ENCODE results near the gene SGCD.

The SGCD gene

DNA sequence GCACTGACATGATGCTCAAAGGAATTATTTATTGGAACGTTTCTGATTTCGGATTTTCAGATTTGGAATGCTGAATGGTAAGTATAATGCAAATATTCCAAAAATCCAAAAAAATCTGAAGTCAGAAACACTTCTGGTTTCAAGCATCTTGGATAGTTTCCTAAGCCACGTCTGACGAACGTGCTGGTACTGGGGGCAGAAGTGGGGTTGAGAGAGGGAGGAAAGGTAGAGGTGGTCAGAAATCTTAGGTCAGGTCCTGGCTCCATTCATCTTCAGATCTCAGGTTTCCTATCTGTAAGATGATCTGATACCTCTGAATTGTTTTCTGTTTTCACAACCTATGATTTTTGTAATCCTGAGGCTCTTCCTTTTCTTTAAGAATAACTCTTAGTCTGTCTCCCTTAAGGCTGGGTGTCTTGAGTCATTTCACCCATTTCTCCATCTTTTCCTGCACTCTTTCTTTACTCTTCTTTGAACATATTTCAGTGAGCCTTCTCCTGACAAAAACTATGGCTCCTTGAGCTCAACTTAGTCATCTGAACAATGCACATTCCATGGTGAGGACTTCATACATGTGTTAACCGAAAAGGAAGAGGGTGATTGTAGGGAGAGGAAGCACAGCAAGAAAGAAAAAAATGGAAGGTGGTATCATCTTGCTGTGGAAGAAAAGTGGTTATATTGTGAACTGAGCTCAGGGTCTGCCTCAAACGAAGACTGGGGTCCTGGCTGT is 3.3 kb downstream of the SGCD start:
- Histone ChIP-seq H3K4ac (ENCODE audit: low read depth, low read length) (no peak overlapping the region), H3K9ac (ENCODE audit: low read length) (no peak overlapping the region), H3K4me3 (ENCODE audit: low read length) (no peak overlapping the region), H3K23ac (ENCODE audit: low read length) (no peak overlapping the region), H2AK5ac (ENCODE audit: low read length) (no peak overlapping the region), H3K56ac (ENCODE audit: low read length) (no peak overlapping the region), H3K18ac (ENCODE audit: low read length) (no peak overlapping the region), H3K4me2 (ENCODE audit: low read length) (no peak overlapping the region), H2BK15ac (replicated peaks; ENCODE audit: low read depth) (no peak overlapping the region), H3K27ac (ENCODE audit: low read depth, low read length) (no peak overlapping the region), H2BK5ac (ENCODE audit: low read length) (no peak overlapping the region), H3K27me3 (ENCODE audit: insufficient read depth, low read length, poor library complexity) (no peaks in the 10 kb centered on the region), H3K4me1 (ENCODE audit: control insufficient read depth, low read depth, low read length) (no peaks in the 10 kb centered on the region), H2BK120ac (ENCODE audit: low read depth, low read length) (no peak overlapping the region), H3K36me3 (ENCODE audit: control insufficient read depth, insufficient read depth, low read length) (no peaks in the 10 kb centered on the region), H3K79me2 (ENCODE audit: control insufficient read depth, insufficient read depth, low read length) (no peaks in the 10 kb centered on the region), H4K5ac (ENCODE audit: low read length) (no peak overlapping the region), H3K79me1 (ENCODE audit: low read length) (no peaks in the 10 kb centered on the region), H4K8ac (ENCODE audit: low read depth, low read length) (no peak overlapping the region)
- DNase-seq, result no peak
- no CpG with 5 or more reads among the region's 7 CpGs for WGBS (ENCODE audit: extremely low coverage, insufficient coverage, low lambda C conversion rate)

DNA sequence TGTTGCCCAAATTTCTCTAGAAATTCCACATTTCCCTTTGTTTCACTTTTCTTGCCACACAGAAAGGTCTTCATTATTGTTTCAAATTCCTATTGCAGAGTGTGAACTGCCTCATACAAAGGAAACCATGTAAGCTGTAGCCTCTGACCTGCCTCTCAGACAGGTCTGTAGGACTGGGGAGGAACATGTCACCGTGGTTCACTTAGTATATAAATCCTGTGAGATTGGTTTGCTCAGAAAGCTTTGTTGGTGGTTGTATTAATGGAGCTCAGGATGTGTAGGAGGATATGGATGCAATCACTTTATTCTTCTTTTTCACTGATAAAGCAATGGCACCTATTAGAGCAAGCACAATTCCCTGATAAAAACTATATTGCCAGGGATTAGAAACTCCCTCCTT is 4.2 kb downstream of the SGCD start:
- Histone ChIP-seq H2BK15ac (replicated peaks; ENCODE audit: low read depth) (no peak overlapping the region), H4K8ac (ENCODE audit: low read depth, low read length) (no peak overlapping the region), H2BK120ac (ENCODE audit: low read depth, low read length) (no peak overlapping the region), H3K27me3 (ENCODE audit: insufficient read depth, low read length, poor library complexity) (no peaks in the 10 kb centered on the region), H3K4me3 (ENCODE audit: low read length) (no peak overlapping the region), H4K5ac (ENCODE audit: low read length) (no peak overlapping the region), H3K4me2 (ENCODE audit: low read length) (no peak overlapping the region), H3K18ac (ENCODE audit: low read length) (no peak overlapping the region), H3K27ac (ENCODE audit: low read depth, low read length) (no peak overlapping the region), H3K4ac (ENCODE audit: low read depth, low read length) (no peak overlapping the region), H3K56ac (ENCODE audit: low read length) (no peak overlapping the region), H3K79me1 (ENCODE audit: low read length) (no peaks in the 10 kb centered on the region), H3K23ac (ENCODE audit: low read length) (no peak overlapping the region), H3K9ac (ENCODE audit: low read length) (no peak overlapping the region), H3K36me3 (ENCODE audit: control insufficient read depth, insufficient read depth, low read length) (no peaks in the 10 kb centered on the region), H3K4me1 (ENCODE audit: control insufficient read depth, low read depth, low read length) (no peaks in the 10 kb centered on the region), H2AK5ac (ENCODE audit: low read length) (no peak overlapping the region), H3K79me2 (ENCODE audit: control insufficient read depth, insufficient read depth, low read length) (no peaks in the 10 kb centered on the region), H2BK5ac (ENCODE audit: low read length) (no peak overlapping the region)
- WGBS (ENCODE audit: extremely low coverage, insufficient coverage, low lambda C conversion rate), result no CpG with 5 or more reads among the region's 1 CpG
- DNase-seq, result no peak

DNA sequence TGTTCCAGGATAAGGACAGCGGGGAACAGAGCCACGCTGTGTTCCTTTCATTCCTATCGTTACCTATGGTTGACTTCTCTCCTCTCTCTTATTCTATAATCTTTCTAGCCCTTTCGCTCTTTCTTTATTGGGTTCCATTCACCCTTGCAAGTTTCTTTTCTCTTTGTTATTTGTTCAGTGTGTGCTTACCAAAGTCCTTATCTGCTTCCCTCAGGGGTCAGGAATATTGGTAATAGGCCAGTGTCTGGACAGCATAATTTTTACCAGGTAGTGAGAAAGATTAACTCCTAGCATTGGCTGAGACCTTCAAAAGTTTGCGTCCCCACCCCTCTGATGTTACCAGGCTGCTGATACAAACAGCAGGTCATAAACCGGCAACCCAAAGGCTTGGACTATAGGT is 4.9 kb downstream of the SGCD start:
- Histone ChIP-seq H4K8ac (ENCODE audit: low read depth, low read length) (no peak overlapping the region), H3K9ac (ENCODE audit: low read length) (no peak overlapping the region), H3K23ac (ENCODE audit: low read length) (no peak overlapping the region), H3K79me2 (ENCODE audit: control insufficient read depth, insufficient read depth, low read length) (no peaks in the 10 kb centered on the region), H2BK15ac (replicated peaks; ENCODE audit: low read depth) (no peak overlapping the region), H3K18ac (ENCODE audit: low read length) (no peak overlapping the region), H3K4ac (ENCODE audit: low read depth, low read length) (no peak overlapping the region), H2BK120ac (ENCODE audit: low read depth, low read length) (no peak overlapping the region), H3K27me3 (ENCODE audit: insufficient read depth, low read length, poor library complexity) (no peaks in the 10 kb centered on the region), H3K4me1 (ENCODE audit: control insufficient read depth, low read depth, low read length) (no peaks in the 10 kb centered on the region), H2BK5ac (ENCODE audit: low read length) (no peak overlapping the region), H3K56ac (ENCODE audit: low read length) (no peak overlapping the region), H3K79me1 (ENCODE audit: low read length) (no peaks in the 10 kb centered on the region), H4K5ac (ENCODE audit: low read length) (no peak overlapping the region), H3K36me3 (ENCODE audit: control insufficient read depth, insufficient read depth, low read length) (no peaks in the 10 kb centered on the region), H3K4me2 (ENCODE audit: low read length) (no peak overlapping the region), H3K27ac (ENCODE audit: low read depth, low read length) (no peak overlapping the region), H3K4me3 (ENCODE audit: low read length) (no peak overlapping the region), H2AK5ac (ENCODE audit: low read length) (no peak overlapping the region)
- no CpG with 5 or more reads among the region's 6 CpGs for WGBS (ENCODE audit: extremely low coverage, insufficient coverage, low lambda C conversion rate)
- no peak for DNase-seq

DNA sequence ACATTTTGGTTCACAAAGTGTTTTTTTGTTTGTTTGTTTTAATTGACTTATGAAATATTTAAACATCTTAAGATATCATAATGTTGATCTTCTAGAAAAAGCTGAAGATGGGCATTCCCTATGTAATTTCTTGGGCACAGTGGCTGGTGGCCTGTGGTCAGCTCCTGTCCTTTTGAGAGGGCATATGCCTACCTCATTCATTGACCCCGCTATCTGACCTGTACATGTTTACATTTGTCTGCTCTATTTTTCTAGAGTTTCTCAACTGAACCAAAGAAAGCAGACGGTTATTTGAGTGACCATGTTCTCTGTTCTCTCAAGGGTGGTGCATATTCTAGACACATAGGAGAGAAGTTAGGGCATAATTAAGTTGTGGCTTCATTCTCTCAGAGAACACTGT is 5.3 kb downstream of the SGCD start:
- Histone ChIP-seq H3K79me1 (ENCODE audit: low read length) (no peaks in the 10 kb centered on the region), H4K5ac (ENCODE audit: low read length) (no peak overlapping the region), H3K4me1 (ENCODE audit: control insufficient read depth, low read depth, low read length) (no peaks in the 10 kb centered on the region), H4K8ac (ENCODE audit: low read depth, low read length) (no peak overlapping the region), H3K27me3 (ENCODE audit: insufficient read depth, low read length, poor library complexity) (no peaks in the 10 kb centered on the region), H3K4ac (ENCODE audit: low read depth, low read length) (no peak overlapping the region), H3K4me2 (ENCODE audit: low read length) (no peak overlapping the region), H3K23ac (ENCODE audit: low read length) (no peak overlapping the region), H3K56ac (ENCODE audit: low read length) (no peak overlapping the region), H2BK5ac (ENCODE audit: low read length) (no peak overlapping the region), H3K27ac (ENCODE audit: low read depth, low read length) (no peak overlapping the region), H3K36me3 (ENCODE audit: control insufficient read depth, insufficient read depth, low read length) (no peaks in the 10 kb centered on the region), H3K9ac (ENCODE audit: low read length) (no peak overlapping the region), H2BK15ac (replicated peaks; ENCODE audit: low read depth) (no peak overlapping the region), H3K79me2 (ENCODE audit: control insufficient read depth, insufficient read depth, low read length) (no peaks in the 10 kb centered on the region), H2AK5ac (ENCODE audit: low read length) (no peak overlapping the region), H3K4me3 (ENCODE audit: low read length) (no peak overlapping the region), H3K18ac (ENCODE audit: low read length) (no peak overlapping the region), H2BK120ac (ENCODE audit: low read depth, low read length) (no peak overlapping the region)
- WGBS (ENCODE audit: extremely low coverage, insufficient coverage, low lambda C conversion rate), result no CpG with 5 or more reads among the region's 2 CpGs
- DNase-seq, result no peak

DNA sequence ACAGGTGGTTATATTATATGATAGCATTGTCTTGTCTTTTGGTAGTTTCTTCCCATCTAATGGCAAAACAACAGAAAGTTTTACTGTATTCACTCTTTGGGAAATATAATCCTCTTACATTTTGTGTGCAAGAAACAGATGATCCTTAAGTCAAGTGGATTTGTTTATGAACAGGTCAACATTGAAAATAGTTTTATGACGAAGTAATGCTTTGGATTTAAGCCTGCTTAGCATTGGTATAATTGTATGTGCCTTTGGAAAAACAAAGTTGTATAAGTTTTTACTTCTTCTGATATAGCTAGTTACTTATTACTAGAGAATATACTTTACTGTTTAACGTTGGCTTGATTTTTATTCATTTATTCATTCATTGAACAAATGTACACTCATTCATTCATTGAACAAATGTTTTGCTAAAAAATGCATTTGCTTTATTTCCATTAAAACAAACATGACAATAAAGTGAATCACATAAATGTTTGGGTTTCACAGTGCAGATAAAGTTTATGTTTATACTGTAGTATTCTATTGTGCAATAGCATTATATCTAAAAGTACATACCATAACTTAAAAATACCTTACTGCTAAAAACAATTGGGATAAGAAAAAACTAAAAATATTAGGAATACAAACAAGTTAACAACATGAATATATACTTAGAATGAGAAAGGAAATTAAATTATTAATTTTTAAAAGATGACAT is 12.3 kb downstream of the SGCD start:
- no peak overlapping the region for H3K9ac ChIP-seq (ENCODE audit: low read length)
- no peaks in the 10 kb centered on the region for H3K36me3 ChIP-seq (ENCODE audit: control insufficient read depth, insufficient read depth, low read length)
- no peak overlapping the region for H3K56ac ChIP-seq (ENCODE audit: low read length)
- H3K23ac ChIP-seq (ENCODE audit: low read length), result no peak overlapping the region
- no peak for DNase-seq
- no peaks in the 10 kb centered on the region for H3K4me1 ChIP-seq (ENCODE audit: control insufficient read depth, low read depth, low read length)
- no peak overlapping the region for H3K4ac ChIP-seq (ENCODE audit: low read depth, low read length)
- no peak overlapping the region for H2BK15ac ChIP-seq (replicated peaks; ENCODE audit: low read depth)
- H4K8ac ChIP-seq (ENCODE audit: low read depth, low read length), result no peak overlapping the region
- WGBS (ENCODE audit: extremely low coverage, insufficient coverage, low lambda C conversion rate), result no CpG with 5 or more reads among the region's 2 CpGs
- H2AK5ac ChIP-seq (ENCODE audit: low read length), result no peak overlapping the region
- H4K5ac ChIP-seq (ENCODE audit: low read length), result no peak overlapping the region
- H3K18ac ChIP-seq (ENCODE audit: low read length), result no peak overlapping the region
- no peak overlapping the region for H3K4me3 ChIP-seq (ENCODE audit: low read length)
- no peak overlapping the region for H3K27ac ChIP-seq (ENCODE audit: low read depth, low read length)
- H3K79me2 ChIP-seq (ENCODE audit: control insufficient read depth, insufficient read depth, low read length), result no peaks in the 10 kb centered on the region
- H2BK120ac ChIP-seq (ENCODE audit: low read depth, low read length), result no peak overlapping the region
- no peaks in the 10 kb centered on the region for H3K79me1 ChIP-seq (ENCODE audit: low read length)
- H3K27me3 ChIP-seq (ENCODE audit: insufficient read depth, low read length, poor library complexity), result no peaks in the 10 kb centered on the region
- no peak overlapping the region for H2BK5ac ChIP-seq (ENCODE audit: low read length)
- H3K4me2 ChIP-seq (ENCODE audit: low read length), result no peak overlapping the region
